ENCODE measurements around the gene SESN2.

Gene SESN2

DNA sequence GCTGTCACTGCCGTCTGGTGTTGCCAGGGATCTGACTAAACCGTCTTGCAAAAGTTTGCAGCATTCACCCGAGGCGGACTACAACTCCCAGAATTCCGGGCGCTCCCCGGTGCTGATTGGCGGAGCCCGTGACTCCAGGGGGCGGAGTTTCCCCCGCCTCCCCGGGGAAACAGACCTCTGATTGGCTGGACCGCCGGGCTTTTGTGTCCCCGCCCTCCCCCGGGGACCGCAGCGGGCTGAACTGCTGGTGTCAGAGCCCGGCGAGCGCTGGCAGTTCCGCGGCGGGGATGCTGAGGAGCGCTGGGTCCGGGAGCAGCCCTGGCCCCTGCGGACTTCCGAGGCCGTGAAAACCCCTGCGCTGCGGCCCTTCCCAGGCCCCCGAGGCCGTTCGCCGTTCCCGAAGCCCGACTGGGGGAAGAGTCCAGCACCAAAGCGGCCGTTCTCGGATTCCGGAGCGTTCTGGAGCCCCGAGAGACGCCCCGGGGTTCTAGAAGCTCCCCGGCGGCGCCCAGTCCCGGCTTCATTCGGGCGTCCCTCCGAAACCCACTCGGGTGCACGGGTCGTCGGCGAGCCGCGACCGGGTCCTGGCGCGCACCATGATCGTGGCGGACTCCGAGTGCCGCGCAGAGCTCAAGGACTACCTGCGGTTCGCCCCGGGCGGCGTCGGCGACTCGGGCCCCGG is at the start of gene SESN2:
Gene SESN2 (plus strand): TSS at position 267 of the 682 bp plus-strand sequence. CDS start 330 bp downstream, at position 597.
- DNase-seq (ENCODE audit: low spot score), result peak; percentile 99

DNA sequence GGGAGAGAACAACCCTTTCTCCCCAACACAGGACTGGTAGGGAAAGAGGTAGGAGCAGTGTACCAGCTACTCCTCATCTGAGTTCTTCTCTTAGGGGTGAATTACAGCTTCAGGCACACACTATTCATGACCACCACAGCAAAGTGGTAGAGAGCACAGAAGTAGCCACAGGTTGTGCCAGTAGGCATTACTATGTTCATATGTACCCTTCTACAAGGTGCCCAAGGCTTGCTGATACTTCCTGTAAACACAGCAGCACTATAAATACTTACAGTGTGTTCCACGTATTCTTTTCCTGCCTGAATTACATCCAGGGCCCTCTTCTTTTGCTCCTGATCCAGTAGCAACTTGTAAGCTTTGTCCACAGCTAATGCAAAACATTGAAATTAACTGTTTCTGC is 49.6 kb upstream of the SESN2 start:
- no peak for DNase-seq (ENCODE audit: low spot score)

GRCh38 chr1:28213315-28213714 is 46.0 kb upstream of the SESN2 start:
- DNase-seq (ENCODE audit: low spot score), result no peak

DNA sequence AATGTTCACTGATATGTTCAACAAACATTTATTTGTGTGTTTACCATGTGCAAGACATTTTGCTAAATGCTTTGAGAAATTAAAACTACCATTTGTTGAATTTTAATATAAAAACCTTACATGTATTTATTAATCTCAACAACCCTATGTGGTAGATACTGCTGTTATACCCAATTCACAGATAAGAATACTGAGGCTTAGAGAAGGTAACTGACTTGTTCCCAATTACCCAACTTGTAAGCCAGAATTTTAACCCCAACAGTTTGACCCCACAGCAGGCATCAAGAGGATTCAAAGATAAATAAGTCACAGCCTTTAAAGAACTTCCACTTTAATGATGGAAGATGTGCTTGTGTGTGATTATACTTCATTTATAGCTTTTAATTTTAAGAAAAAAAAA is 30.2 kb upstream of the SESN2 start:
- DNase-seq (ENCODE audit: low spot score), result no peak

DNA sequence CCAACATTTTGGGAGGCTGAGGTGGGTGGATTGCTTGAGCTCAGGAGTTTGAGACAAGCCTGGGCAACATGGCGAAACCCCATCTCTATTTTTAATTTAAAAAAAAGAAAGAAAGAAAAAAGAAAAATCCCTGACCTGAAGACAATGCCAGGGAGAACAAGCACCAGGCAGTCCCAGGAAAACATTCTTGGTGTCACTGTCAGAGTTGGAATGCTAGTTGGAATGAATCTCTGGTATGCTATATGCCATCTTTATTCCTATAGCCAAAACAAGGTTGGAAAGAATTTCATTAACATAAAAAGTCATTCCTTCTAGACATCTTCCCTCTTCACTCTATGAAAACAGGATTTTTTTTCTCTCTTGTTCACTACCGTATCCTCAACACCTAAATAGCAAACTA is 29.3 kb upstream of the SESN2 start:
- no peak for DNase-seq (ENCODE audit: low spot score)

DNA sequence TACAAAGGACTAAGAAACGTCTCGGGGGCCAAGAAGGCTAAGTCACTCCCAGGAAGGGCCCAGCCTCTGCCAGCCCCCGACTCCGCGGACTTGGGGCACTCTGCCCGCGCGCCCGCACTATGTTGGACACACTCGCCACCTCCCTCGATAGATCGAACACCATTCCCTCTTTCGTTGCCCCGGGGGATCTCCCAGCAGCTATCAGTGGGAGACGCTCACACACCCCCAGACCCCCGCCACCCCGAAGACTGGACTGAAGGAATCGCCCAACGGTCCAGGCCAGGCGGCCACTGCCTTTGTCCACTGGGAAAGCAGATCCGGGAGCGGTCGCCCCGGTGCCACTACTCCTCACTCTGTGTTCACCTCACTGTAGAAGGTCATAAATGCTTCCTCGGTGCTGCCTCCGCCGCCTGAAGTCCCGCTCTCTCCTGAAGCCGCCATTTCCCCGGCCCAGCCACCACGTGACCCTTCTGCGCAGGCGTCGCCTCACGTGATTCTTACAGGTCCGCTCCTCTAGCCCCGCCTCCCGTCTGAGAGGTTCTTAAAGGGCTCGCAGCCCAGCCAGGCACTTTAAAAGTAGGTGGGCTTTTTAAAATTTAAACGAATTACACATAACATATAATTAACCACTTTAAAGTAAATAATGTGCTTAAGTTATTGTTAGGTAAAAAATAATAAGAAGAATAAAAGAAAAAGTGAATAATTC is 26.6 kb upstream of the SESN2 start, which contains the start of gene DNAJC8:
Gene DNAJC8 (minus strand): TSS at position 472 of the 706 bp plus-strand sequence. CDS start 31 bp downstream, at position 441.
- peak; percentile 93 for DNase-seq (ENCODE audit: low spot score)

- no peak for DNase-seq (ENCODE audit: low spot score)
These were observed 26.1 kb upstream of the SESN2 start for GRCh38 chr1:28233264-28233606.

DNA sequence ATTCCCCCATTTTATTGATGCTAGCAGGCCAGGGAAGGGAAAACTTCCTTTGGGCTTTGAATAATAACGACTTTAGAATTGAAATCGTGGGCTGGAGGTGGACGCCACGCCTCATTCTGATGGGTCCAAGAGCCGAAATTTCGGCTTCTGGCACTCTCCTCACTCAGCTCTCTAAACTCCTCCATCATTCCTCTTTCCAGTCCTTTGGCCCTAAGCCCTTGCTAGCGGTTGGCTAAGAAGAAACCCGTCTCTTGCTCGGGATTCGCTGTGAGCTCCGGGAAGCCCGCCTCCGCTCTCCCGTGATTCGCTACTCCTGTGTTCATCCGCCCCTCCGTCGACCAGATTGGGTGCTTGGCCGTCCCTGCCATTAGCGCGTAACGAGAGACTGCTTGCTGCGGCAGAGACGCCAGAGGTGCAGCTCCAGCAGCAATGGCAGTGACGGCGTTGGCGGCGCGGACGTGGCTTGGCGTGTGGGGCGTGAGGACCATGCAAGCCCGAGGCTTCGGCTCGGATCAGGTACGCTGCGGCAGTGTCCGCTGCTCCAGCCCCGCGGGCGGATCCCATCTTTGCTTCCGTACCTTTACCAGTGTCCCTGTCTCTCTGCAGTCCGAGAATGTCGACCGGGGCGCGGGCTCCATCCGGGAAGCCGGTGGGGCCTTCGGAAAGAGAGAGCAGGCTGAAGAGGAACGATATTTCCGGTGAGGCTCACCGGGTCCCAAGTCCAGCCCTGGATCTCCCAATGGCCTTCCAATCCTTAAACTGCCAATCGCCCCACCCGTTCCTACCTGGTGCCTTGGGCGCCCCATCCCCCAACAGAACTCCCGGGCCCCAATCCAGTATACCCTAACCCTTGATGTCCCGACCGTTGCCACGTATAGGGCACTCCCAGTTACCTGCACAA is 23.3 kb upstream of the SESN2 start, which contains the start of gene ATP5IF1:
Gene ATP5IF1 (plus strand): TSS at position 370 of the 901 bp plus-strand sequence. CDS start 60 bp downstream, at position 430.
- DNase-seq (ENCODE audit: low spot score), result peak; percentile 97

GRCh38 chr1:28236656-28237322 is 22.5 kb upstream of the SESN2 start:
- DNase-seq (ENCODE audit: low spot score), result no peak

DNA sequence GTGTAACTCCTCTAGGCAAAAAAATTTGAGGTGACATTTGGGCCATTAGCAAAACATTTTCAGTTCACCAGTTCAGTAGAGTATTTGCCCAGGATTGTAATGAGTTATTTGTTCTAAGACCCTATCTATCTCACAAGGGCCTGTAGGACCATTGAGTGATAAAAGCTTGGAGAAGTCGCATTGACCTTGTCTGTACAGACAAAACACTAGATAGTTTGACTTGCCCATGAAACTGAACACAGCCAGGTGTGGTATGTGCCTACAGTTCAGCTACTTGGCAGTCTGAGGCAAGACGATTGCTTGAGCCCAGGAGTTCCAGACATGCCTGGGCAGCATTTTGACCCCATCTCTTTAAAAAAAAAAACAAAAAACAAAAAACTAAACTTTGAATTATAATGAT is 20.3 kb upstream of the SESN2 start:
- DNase-seq (ENCODE audit: low spot score), result no peak

DNA sequence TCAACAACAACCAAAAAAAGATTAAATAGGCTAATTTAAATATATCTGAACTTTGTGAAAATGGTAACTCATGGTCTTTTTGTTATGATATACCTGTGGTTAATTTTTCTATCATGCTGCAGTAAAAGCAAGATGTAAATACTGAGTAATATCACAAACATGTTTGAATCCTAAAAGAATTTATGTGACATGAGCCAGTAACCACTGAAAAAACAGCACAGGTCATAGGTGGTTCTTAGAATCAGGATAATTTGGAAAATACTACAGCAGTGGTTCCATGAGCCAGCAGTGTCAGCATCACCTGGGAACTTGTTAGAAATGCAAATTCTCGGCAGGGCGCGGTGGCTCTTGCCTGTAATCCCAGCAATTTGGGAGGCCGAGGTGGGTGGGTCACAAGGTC is 19.3 kb upstream of the SESN2 start:
- no peak for DNase-seq (ENCODE audit: low spot score)

DNA sequence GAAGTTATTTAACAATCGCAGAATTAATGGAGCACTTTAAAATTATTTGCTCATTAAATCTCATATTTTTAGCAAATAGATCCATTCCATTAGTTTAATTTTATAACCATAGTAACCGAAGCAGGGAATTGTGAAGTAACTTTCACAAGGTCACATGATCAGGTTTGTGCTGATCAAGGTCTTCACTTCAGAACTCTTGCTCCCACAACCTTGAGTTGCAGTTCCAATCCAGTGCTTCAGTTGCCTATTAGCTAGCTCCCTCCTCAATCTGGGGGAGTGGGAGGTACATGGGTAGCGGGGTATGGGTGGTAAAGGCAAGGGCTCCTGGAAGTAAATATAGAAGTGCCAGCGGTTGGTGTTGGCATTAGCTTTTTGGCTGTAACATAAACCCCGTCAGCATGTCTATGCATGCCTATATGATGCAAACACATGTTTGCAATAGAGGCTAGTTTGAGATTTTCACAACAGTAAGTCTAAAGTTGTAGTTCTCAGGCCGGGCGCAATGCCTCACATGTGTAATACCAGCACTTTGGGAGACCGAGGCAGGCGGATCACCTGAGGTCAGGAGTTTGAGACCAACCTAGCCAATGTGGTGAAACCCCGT is 17.6 kb upstream of the SESN2 start:
- DNase-seq (ENCODE audit: low spot score), result no peak

DNA sequence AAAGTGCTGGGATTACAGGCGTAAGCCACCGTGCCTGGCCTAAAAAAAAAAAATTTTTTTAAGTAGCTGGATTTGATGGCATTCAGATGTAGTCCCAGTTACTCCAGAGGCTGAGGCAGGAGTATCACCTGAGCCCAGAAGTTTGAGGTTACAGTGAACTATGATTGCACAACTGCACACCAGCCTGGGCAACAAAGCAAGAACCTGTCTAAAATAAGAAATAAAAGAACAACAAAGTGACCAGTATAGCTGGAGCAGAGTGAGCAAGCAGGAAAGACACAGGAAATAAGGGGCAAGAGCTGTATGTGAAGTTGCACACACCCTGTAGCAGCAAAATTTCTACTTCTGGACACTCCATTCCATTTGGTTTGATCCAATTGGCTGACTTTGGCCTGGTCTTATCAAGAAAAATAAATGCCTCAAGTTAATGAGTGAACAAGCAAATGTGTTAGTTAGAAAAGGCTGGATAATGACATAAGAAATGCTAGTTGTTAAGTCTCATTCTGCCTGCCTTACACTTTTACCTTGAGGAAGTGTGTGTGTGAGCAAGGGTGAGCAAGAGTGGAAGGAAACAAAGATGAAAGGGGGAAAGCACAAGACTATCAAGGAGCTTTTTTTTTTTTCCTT is 15.5 kb upstream of the SESN2 start:
- peak; percentile 35 for DNase-seq (ENCODE audit: low spot score)

DNA sequence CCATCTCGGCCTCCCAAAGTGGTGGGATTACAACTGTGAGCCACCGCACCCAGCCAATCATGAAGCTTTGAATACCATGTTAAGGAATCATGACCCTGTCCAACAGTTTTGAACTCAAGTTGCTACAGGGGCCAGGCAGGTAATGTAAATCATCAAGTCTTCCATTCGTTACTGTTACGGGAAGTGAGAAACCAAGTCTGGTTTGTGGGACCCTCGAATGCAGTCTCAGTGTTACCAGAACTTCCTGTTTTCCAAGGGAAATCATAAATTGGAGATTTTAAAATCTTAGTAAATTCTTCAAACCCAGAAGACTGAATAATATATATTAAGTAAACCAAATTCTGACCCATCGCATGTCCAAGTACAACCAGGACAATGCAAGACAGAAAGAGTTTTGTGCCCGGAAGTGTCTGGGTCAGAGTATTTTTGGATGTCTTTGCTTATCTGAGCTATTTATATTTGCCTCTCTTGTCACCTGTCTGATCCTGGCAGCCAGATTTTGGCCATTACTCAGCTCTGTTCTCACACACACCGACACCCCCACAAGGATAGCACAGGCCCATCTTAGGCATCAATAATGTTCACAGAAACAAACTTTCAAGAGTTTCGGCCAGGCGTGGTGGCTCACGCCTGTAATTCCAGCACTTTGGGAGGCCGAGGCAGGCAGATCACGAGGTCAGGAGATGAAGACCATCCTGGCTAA is 14.6 kb upstream of the SESN2 start:
- no peak for DNase-seq (ENCODE audit: low spot score)

DNA sequence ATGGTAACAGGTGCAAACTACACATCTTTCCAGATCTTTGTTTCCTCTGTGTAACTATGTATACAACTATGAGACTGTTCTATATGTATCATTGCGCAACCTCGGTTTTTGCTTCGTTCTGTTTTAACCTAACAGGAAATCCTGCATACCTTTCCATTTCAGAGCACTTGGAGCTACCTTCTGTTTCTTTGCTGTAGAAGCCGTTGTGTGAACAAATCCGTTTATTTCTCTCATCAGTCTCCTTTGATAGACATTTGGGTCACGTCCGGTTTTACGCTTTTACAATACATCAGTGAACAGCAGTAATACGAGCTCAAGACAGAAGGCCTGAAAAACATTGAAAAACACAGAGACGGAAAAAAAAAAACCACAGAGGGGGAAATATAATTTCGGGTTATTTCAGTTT is 12.9 kb upstream of the SESN2 start:
- peak; percentile 69 for DNase-seq (ENCODE audit: low spot score)

- no peak for DNase-seq (ENCODE audit: low spot score)
These were observed 11.6 kb upstream of the SESN2 start for GRCh38 chr1:28247612-28248272.

GRCh38 chr1:28248273-28249012 is 10.9 kb upstream of the SESN2 start:
- peak; percentile 87 for DNase-seq (ENCODE audit: low spot score)

DNA sequence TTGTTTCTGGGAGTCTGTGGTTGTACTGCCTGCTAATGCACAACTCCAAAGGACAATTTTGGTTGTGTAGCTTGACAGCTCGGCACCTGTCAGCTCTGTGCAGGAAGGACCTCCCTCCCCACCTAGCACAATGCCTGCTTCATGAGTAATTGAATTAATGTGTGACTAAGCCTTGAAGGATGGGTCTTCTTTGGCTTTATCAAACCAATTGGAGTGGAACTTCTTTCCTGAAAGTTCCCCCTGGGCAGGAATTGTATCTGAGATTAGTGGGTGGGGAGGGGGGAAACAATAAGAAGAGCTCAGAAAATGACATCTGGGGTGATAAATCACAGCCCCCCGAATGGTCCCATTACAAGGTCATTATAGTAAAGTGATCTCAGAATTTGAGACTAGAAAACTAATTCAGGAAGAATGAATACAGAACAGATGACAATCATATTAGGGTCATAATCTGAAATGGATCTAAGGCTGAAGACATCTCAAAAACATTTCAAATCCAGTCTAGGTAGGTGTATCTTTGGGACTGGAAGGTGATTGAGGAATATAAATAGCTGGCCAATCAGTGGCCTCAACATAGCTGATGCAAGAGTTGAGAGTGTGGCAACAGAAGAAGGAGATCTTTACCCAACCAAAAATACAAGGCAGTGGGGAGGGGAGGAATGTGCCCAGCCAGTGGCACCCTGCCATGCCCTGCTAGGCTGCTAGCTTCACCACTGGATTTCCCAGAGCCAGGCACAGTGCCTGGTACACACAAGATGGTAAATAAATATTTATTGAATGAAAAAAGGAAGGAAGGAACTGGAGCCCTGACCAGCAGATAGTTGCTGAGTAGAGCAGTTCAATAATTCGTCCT is 10.1 kb upstream of the SESN2 start:
- DNase-seq (ENCODE audit: low spot score), result peak; percentile 55
